ENCODE measurements around the gene C1QTNF12. TPM values are rescaled to one million over a fixed set of nuclear protein-coding genes. Genes with fewer than 3 reads are reported as not detected.

C1QTNF12 gene
- total RNA-seq, 4 donors from 2014 or later = 23.3 to 58.0 (median 44.2) TPM; not detected in 1

GRCh38 chr1:1255611-1256010 lies 9.1 kb upstream of the C1QTNF12 start:
- Histone ChIP-seq H3K4me1 (peaks cover 0 to 7% (median 3%) of the 10 kb centered on the region in 4 donors), H3K4me3 (no peak overlapping the region), H3K27me3 (no peaks in the 10 kb centered on the region), H3K27ac (no peak overlapping the region), H3K36me3 (peaks cover 0 to 69% (median 0%) of the 10 kb centered on the region in 3 donors), H3K9me3 (no peaks in the 10 kb centered on the region)
- no peak for DNase-seq
- TF ChIP-seq CTCF (IDR thresholded peaks at IDR 0.05) (no peak), POLR2A (IDR thresholded peaks at IDR 0.05) (no peak)

- peaks cover 0 to 11% (median 5%) of the 10 kb centered on the region in 4 donors for H3K4me1 ChIP-seq
- DNase-seq = no peak
- H3K4me3 ChIP-seq = no peak overlapping the region
- H3K9me3 ChIP-seq = no peaks in the 10 kb centered on the region
- TF ChIP-seq POLR2A (IDR thresholded peaks at IDR 0.05) = no peak
- no peak for TF ChIP-seq CTCF (IDR thresholded peaks at IDR 0.05)
- H3K27ac ChIP-seq = no peak overlapping the region
- H3K27me3 ChIP-seq = no peaks in the 10 kb centered on the region
- H3K36me3 ChIP-seq = peaks cover 0 to 64% (median 0%) of the 10 kb centered on the region in 3 donors
Observed at GRCh38 chr1:1255078-1255477, 8.6 kb upstream of the C1QTNF12 start.

GRCh38 chr1:1254667-1254998 lies 8.1 kb upstream of the C1QTNF12 start:
- DNase-seq = no peak
- no peaks in the 10 kb centered on the region for H3K9me3 ChIP-seq
- H3K4me1 ChIP-seq = peaks cover 0 to 11% (median 5%) of the 10 kb centered on the region in 4 donors
- no peak overlapping the region for H3K27ac ChIP-seq
- H3K4me3 ChIP-seq = no peak overlapping the region
- no peak for TF ChIP-seq POLR2A (IDR thresholded peaks at IDR 0.05)
- no peak for TF ChIP-seq CTCF (IDR thresholded peaks at IDR 0.05)
- H3K27me3 ChIP-seq = no peaks in the 10 kb centered on the region
- H3K36me3 ChIP-seq = peaks cover 0 to 59% (median 0%) of the 10 kb centered on the region in 3 donors

- Histone ChIP-seq H3K9me3 (no peaks in the 10 kb centered on the region), H3K4me1 (peaks cover 0 to 11% (median 5%) of the 10 kb centered on the region in 4 donors), H3K4me3 (no peak overlapping the region), H3K36me3 (peaks cover 0 to 54% (median 0%) of the 10 kb centered on the region in 3 donors), H3K27me3 (no peaks in the 10 kb centered on the region), H3K27ac (no peak overlapping the region)
- TF ChIP-seq POLR2A (IDR thresholded peaks at IDR 0.05) (no peak), CTCF (IDR thresholded peaks at IDR 0.05) (no peak)
- DNase-seq = no peak
Observed at GRCh38 chr1:1253972-1254666, 7.6 kb upstream of the C1QTNF12 start.

- no peaks in the 10 kb centered on the region for H3K27me3 ChIP-seq
- TF ChIP-seq CTCF (IDR thresholded peaks at IDR 0.05) = no peak
- TF ChIP-seq POLR2A (IDR thresholded peaks at IDR 0.05) = no peak
- H3K4me3 ChIP-seq = no peak overlapping the region
- H3K27ac ChIP-seq = no peak overlapping the region
- H3K4me1 ChIP-seq = peaks cover 0 to 11% (median 5%) of the 10 kb centered on the region in 4 donors
- H3K36me3 ChIP-seq = peaks cover 0 to 47% (median 0%) of the 10 kb centered on the region in 3 donors
- DNase-seq = no peak
- H3K9me3 ChIP-seq = no peaks in the 10 kb centered on the region
Observed at GRCh38 chr1:1253314-1253713, 6.8 kb upstream of the C1QTNF12 start.

Data from Peyer's patch (tissue), 4 donors.